ENCODE results near the gene HTRA1.

HTRA1 gene

GRCh38 chr10:122505011-122505410 lies 43.7 kb downstream of the HTRA1 start (continued):
- TF ChIP-seq ZNF70 (CRISPR knock-in tag; IDR thresholded peaks at IDR 0.05) (no peak), ZFP30 (CRISPR knock-in tag; IDR thresholded peaks at IDR 0.05) (no peak)

- ATAC-seq = no peak
- TF ChIP-seq ZNF70 (CRISPR knock-in tag; IDR thresholded peaks at IDR 0.05) = no peak
- TF ChIP-seq ARNTL (CRISPR knock-in tag; IDR thresholded peaks at IDR 0.05; ENCODE audit: borderline replicate concordance, low read depth) = no peak
Observed at GRCh38 chr10:122505885-122506645, 44.7 kb downstream of the HTRA1 start.

- TF ChIP-seq TSHZ2 (CRISPR knock-in tag; IDR thresholded peaks at IDR 0.05) (no peak), ZFP3 (CRISPR knock-in tag; IDR thresholded peaks at IDR 0.05) (no peak), RARB (CRISPR knock-in tag; IDR thresholded peaks at IDR 0.05) (no peak), CSDC2 (CRISPR knock-in tag; IDR thresholded peaks at IDR 0.05) (no peak), CSRNP3 (CRISPR knock-in tag; IDR thresholded peaks at IDR 0.05) (no peak), TCF4 (CRISPR knock-in tag; IDR thresholded peaks at IDR 0.05; ENCODE audit: borderline replicate concordance) (no peak), PPARA (CRISPR knock-in tag; IDR thresholded peaks at IDR 0.05; ENCODE audit: borderline replicate concordance) (no peak)
- no peak for ATAC-seq
Observed at GRCh38 chr10:122507616-122508015, 46.3 kb downstream of the HTRA1 start.

- no peak for ATAC-seq
- TF ChIP-seq ZNF8 (CRISPR knock-in tag; IDR thresholded peaks at IDR 0.05) (no peak), TOX (CRISPR knock-in tag; IDR thresholded peaks at IDR 0.05; ENCODE audit: borderline replicate concordance) (no peak), CSDC2 (CRISPR knock-in tag; IDR thresholded peaks at IDR 0.05) (no peak), ISL1 (CRISPR knock-in tag; IDR thresholded peaks at IDR 0.05) (no peak), TCF4 (CRISPR knock-in tag; IDR thresholded peaks at IDR 0.05; ENCODE audit: borderline replicate concordance) (no peak), GLIS3 (CRISPR knock-in tag; IDR thresholded peaks at IDR 0.05) (no peak), POU6F1 (CRISPR knock-in tag; IDR thresholded peaks at IDR 0.05; ENCODE audit: borderline replicate concordance, low read depth) (no peak), ZNF565 (CRISPR knock-in tag; conservative IDR thresholded peaks at IDR 0.05; ENCODE audit: low read depth) (no peak), ZFP3 (CRISPR knock-in tag; IDR thresholded peaks at IDR 0.05) (no peak), ZFP30 (CRISPR knock-in tag; IDR thresholded peaks at IDR 0.05) (no peak), BACH2 (CRISPR knock-in tag; IDR thresholded peaks at IDR 0.05; ENCODE audit: borderline replicate concordance) (no peak), TSHZ2 (CRISPR knock-in tag; IDR thresholded peaks at IDR 0.05) (no peak), CREB5 (CRISPR knock-in tag; IDR thresholded peaks at IDR 0.05; ENCODE audit: low read depth) (no peak), ZNF70 (CRISPR knock-in tag; IDR thresholded peaks at IDR 0.05) (no peak), ESRRG (CRISPR knock-in tag; IDR thresholded peaks at IDR 0.05) (no peak)
Observed at GRCh38 chr10:122508021-122508420, 46.7 kb downstream of the HTRA1 start.

All from SK-N-SH treated with all-trans-retinoic acid at 6 μM for 48 hours (cell line).